Fibroblast of skin of abdomen (primary cell): ENCODE results near the gene SUGP2.
A peak's percentile ranks its signal among the peaks of the same experiment; 100 is the strongest.
"Not testable (repeated sequence)": the region's sequence is repeated elsewhere in the genome, so short reads cannot be mapped to it uniquely, and the experiment has no call there.

Source experiments
- DNase-seq: peaks from one replicate; pipeline ENCODE4 v3.0.0-alpha.2; 2013

SUGP2 gene

GRCh38 chr19:19031891-19032290 lies 1.4 kb downstream of the SUGP2 start:
- DNase-seq = no peak

- no peak for DNase-seq
These were observed 4.8 kb downstream of the SUGP2 start for GRCh38 chr19:19028526-19028925.

- no peak for DNase-seq
These were observed 6.1 kb downstream of the SUGP2 start for GRCh38 chr19:19027228-19027627.

- DNase-seq = no peak
These were observed 6.9 kb downstream of the SUGP2 start for GRCh38 chr19:19026299-19026971.

- no peak for DNase-seq
These were observed 7.5 kb downstream of the SUGP2 start for GRCh38 chr19:19025861-19026260.

- not testable (repeated sequence) for DNase-seq
These were observed 9.9 kb downstream of the SUGP2 start for GRCh38 chr19:19023376-19023775.

- no peak for DNase-seq
These were observed 10.8 kb downstream of the SUGP2 start for GRCh38 chr19:19022380-19022961.

GRCh38 chr19:19021115-19021514 lies 12.2 kb downstream of the SUGP2 start:
- DNase-seq = peak; percentile 64

- no peak for DNase-seq
These were observed 22.8 kb downstream of the SUGP2 start for GRCh38 chr19:19010551-19010950.

- DNase-seq = no peak
These were observed 23.4 kb downstream of the SUGP2 start for GRCh38 chr19:19009951-19010350.

GRCh38 chr19:19006213-19006612 lies 27.1 kb downstream of the SUGP2 start:
- DNase-seq = no peak

GRCh38 chr19:19004144-19004543 lies 29.2 kb downstream of the SUGP2 start:
- no peak for DNase-seq

GRCh38 chr19:18999896-19000620 lies 33.3 kb downstream of the SUGP2 start:
- DNase-seq = no peak

- DNase-seq = no peak
These were observed 34.1 kb downstream of the SUGP2 start for GRCh38 chr19:18999016-18999758.

GRCh38 chr19:18998276-18998675 lies 35.0 kb downstream of the SUGP2 start:
- DNase-seq = no peak

- no peak for DNase-seq
These were observed 36.4 kb downstream of the SUGP2 start for GRCh38 chr19:18996796-18997394.

GRCh38 chr19:18996351-18996750 lies 37.0 kb downstream of the SUGP2 start:
- DNase-seq = no peak

GRCh38 chr19:18995804-18996241 lies 37.5 kb downstream of the SUGP2 start:
- DNase-seq = peak; percentile 78

- no peak for DNase-seq
These were observed 40.2 kb downstream of the SUGP2 start for GRCh38 chr19:18993115-18993514.

- DNase-seq = no peak
These were observed 40.6 kb downstream of the SUGP2 start for GRCh38 chr19:18992696-18993095.

GRCh38 chr19:18991468-18991867 lies 41.8 kb downstream of the SUGP2 start:
- no peak for DNase-seq

- DNase-seq = no peak
These were observed 42.3 kb downstream of the SUGP2 start for GRCh38 chr19:18991006-18991405.
